Breast epithelium (tissue), 4 donors: ENCODE measurements around the gene ACADS. TPM values are rescaled to one million over a fixed set of nuclear protein-coding genes. Genes with fewer than 3 reads are reported as not detected.

Source experiments
- DNase-seq, 2 donors: peaks; one replicate each; pipeline ENCODE4 v3.0.0-alpha.2; 2019; ENCODE audit warnings: low spot score in 2 of 2
- H3K27ac ChIP-seq, 2 donors: fragments of 200-600 bp; sonication (generic) in 1 of 2; one replicate each; pipeline ENCODE4 v1.5.1; 2016 to 2019; ENCODE audit warnings: mild to moderate bottlenecking in 1 of 2
- H3K27me3 ChIP-seq, 2 donors: fragments of 200-600 bp; sonication (generic) in 1 of 2; one replicate each; pipeline versions ENCODE4 v1.5.1 to v1.6.0; 2017 to 2019; ENCODE audit warnings: control low read depth in 1 of 2, mild to moderate bottlenecking in 1 of 2
- H3K36me3 ChIP-seq: fragments of 200-600 bp; one replicate; pipeline ENCODE4 v1.5.1; 2019
- H3K4me1 ChIP-seq, 2 donors: fragments of 200-600 bp; sonication (generic); one replicate each; pipeline ENCODE4 v1.5.1; 2016 to 2019; ENCODE audit warnings: control low read depth in 1 of 2
- H3K4me3 ChIP-seq, 3 donors: fragments of 200-600 bp; sonication (generic); 1 replicate in 2 of 3; 2 replicates in 1 of 3; pipeline ENCODE4 v1.5.1; 2016 to 2019; ENCODE audit warnings: mild to moderate bottlenecking in 3 of 3, moderate library complexity in 2 of 3
- H3K9me3 ChIP-seq, 2 donors: fragments of 200-600 bp; sonication (generic) in 1 of 2; one replicate each; pipeline ENCODE4 v1.5.1; 2016 to 2019; ENCODE audit warnings: control low read depth in 1 of 2
- CTCF ChIP-seq, 3 donors: fragments of 450-650 bp; IDR thresholded peaks; one replicate each; pipeline ENCODE4 v1.5.1; 2016 to 2017; ENCODE audit warnings: antibody characterized with exemption in 3 of 3, mild to moderate bottlenecking in 3 of 3, moderate library complexity in 3 of 3
- POLR2A ChIP-seq: fragments of 450-650 bp; IDR thresholded peaks from one replicate; pipeline ENCODE4 v1.6.1; 2016; ENCODE audit warnings: antibody characterized with exemption, mild to moderate bottlenecking, moderate library complexity
- POLR2AphosphoS5 ChIP-seq, 3 donors: sonication (generic); formaldehyde crosslinking; IDR thresholded peaks; one replicate each; pipeline ENCODE4 v1.6.1; 2017; ENCODE audit warnings: antibody characterized with exemption in 3 of 3
- intact Hi-C: fragments of 100-400 bp; cut with DNase I; formaldehyde crosslinking; loops from one replicate; pipeline ENCODE4 v1.15.1; 2023; ENCODE audit warnings: low total_unique reads
- total RNA-seq, 3 donors: library from RNA; depleted of rRNA; stranded (reverse); fragments of >200 nt; gene quantifications; one replicate each; pipeline ENCODE4 v1.1.0, GENCODE V29; 2016

The ACADS gene
- total RNA-seq, 3 donors from 2014 or later = 38.3 to 114 (median 54.3) TPM

- no peak overlapping the region for H3K4me3 ChIP-seq
- intact Hi-C loops = no loop called here
- H3K27ac ChIP-seq = no peak overlapping the region
These were observed 33.0 kb upstream of the ACADS start for GRCh38 chr12:120692524-120693033.

GRCh38 chr12:120693848-120694247 lies 31.8 kb upstream of the ACADS start:
- H3K27me3 ChIP-seq = no peaks in the 10 kb centered on the region
- H3K4me3 ChIP-seq = no peak overlapping the region
- no peak for DNase-seq
- no peak overlapping the region for H3K27ac ChIP-seq
- H3K4me1 ChIP-seq = peaks cover 0 to 10% of the 10 kb centered on the region in 2 donors
- no peaks in the 10 kb centered on the region for H3K9me3 ChIP-seq
- TF ChIP-seq CTCF (IDR thresholded peaks at IDR 0.05) = no peak
- TF ChIP-seq POLR2A = no peak
- TF ChIP-seq POLR2AphosphoS5 (IDR thresholded peaks at IDR 0.05) = no peak
- H3K36me3 ChIP-seq = no peaks in the 10 kb centered on the region
- intact Hi-C loops = no loop called here

More at GRCh38 chr12:120692524-120693033, 33.0 kb upstream of the ACADS start:
- Histone ChIP-seq H3K36me3 (no peaks in the 10 kb centered on the region), H3K4me1 (peaks cover 5 to 10% of the 10 kb centered on the region in 2 donors), H3K9me3 (no peaks in the 10 kb centered on the region), H3K27me3 (no peaks in the 10 kb centered on the region)
- TF ChIP-seq POLR2AphosphoS5 (IDR thresholded peaks at IDR 0.05) = no peak
- TF ChIP-seq POLR2A = no peak
- no peak for TF ChIP-seq CTCF (IDR thresholded peaks at IDR 0.05)
- DNase-seq = no peak

GRCh38 chr12:120696626-120697025 lies 29.0 kb upstream of the ACADS start:
- no peak for DNase-seq
- no peaks in the 10 kb centered on the region for H3K4me1 ChIP-seq
- H3K27me3 ChIP-seq = no peaks in the 10 kb centered on the region
- no peaks in the 10 kb centered on the region for H3K9me3 ChIP-seq
- no peak overlapping the region for H3K27ac ChIP-seq
- TF ChIP-seq POLR2AphosphoS5 (IDR thresholded peaks at IDR 0.05) (no peak), POLR2A (no peak), CTCF (IDR thresholded peaks at IDR 0.05) (no peak)
- no peaks in the 10 kb centered on the region for H3K36me3 ChIP-seq
- intact Hi-C loops = no loop called here
- H3K4me3 ChIP-seq = no peak overlapping the region

- TF ChIP-seq CTCF (IDR thresholded peaks at IDR 0.05) (no peak), POLR2A (no peak), POLR2AphosphoS5 (IDR thresholded peaks at IDR 0.05) (no peak)
- Histone ChIP-seq H3K4me3 (no peak overlapping the region), H3K4me1 (no peaks in the 10 kb centered on the region), H3K36me3 (no peaks in the 10 kb centered on the region), H3K27me3 (no peaks in the 10 kb centered on the region), H3K9me3 (no peaks in the 10 kb centered on the region), H3K27ac (no peak overlapping the region)
- no peak for DNase-seq
- intact Hi-C loops = no loop called here
These were observed 28.3 kb upstream of the ACADS start for GRCh38 chr12:120697344-120697743.

GRCh38 chr12:120698665-120699064 lies 27.0 kb upstream of the ACADS start:
- DNase-seq = no peak
- Histone ChIP-seq H3K4me1 (no peaks in the 10 kb centered on the region), H3K27me3 (no peaks in the 10 kb centered on the region), H3K4me3 (no peak overlapping the region), H3K9me3 (no peaks in the 10 kb centered on the region), H3K36me3 (no peaks in the 10 kb centered on the region), H3K27ac (no peak overlapping the region)
- intact Hi-C loops = no loop called here
- TF ChIP-seq CTCF (IDR thresholded peaks at IDR 0.05) (no peak), POLR2AphosphoS5 (IDR thresholded peaks at IDR 0.05) (no peak), POLR2A (no peak)
